Glomerular endothelial cell (primary cell): ENCODE data around the gene TRIM63. TPM values are rescaled to one million over a fixed set of nuclear protein-coding genes. Genes with fewer than 3 reads are reported as not detected.
"Not testable (repeated sequence)": the region's sequence is repeated elsewhere in the genome, so short reads cannot be mapped to it uniquely, and the experiment has no call there.

Experiments used
- DNase-seq: peaks from one replicate; pipeline ENCODE4 v3.0.0-alpha.2; 2011; ENCODE audit warnings: low read depth, low spot score; ENCODE audit errors: extremely low read depth
- total RNA-seq: library from RNA; depleted of rRNA; stranded (reverse); fragments of >200 nt; gene quantifications from 2 replicates; pipeline ENCODE4 v1.2.3, GENCODE V29; 2015

TRIM63 gene
- total RNA-seq, result not detected in 2 replicates

DNA sequence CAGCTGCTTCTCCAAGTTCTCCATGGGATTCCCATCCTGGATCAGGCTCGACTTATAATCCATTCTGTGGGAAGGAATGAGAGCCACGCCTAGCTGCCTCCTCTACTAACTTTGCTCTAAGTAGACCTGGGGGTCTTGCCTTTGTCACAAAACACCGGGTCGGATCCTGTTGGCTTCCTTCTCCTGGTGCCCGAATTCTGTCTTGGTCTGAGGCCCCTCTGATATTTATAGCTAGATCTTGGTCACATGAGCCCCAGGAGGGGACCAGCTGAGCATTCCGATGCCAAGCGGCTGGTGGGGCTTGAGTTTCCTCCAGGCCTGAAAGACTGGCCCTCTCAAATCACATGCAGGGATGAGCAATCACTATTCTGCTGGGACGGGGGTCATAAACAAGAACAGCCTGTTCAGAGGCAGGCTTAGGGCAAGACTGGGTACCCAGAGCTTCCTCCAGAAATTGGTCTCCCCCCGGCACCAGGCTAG, at the start of gene TRIM63:
Gene TRIM63 (minus strand): TSS at position 199 of the 480 bp plus-strand sequence. CDS start 136 bp downstream, at position 63.
- no peak for DNase-seq

DNA sequence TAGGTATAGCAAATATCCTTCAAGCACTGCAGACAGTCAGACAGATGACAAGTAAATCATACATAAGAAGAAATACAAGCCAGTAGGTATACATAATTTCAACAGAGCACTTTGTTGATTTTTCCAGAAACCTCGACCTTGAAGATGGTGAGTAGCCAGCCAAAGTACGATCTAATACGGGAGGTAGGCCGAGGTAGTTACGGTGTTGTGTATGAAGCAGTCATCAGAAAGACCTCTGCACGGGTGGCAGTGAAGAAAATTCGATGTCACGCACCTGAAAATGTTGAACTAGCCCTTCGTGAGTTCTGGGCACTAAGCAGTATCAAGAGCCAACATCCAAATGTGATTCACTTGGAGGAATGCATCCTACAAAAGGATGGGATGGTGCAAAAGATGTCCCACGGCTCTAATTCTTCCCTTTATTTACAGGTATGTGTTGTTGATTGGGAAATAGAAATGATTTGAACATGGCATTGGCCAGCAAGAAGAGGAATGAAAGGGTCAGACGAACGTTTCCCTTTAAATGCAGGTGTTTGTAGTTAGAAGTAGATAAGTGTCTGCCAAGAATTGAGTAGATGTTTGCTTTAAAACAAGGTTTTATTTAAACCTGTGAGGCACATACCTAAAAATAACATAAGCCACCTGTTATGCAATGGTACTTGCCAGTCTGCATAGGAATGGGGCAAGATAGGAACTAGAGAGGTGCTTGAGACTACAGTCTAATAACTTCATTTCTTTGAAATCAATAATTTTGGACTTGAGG, 46.9 kb upstream of the TRIM63 start:
- DNase-seq, result no peak

DNA sequence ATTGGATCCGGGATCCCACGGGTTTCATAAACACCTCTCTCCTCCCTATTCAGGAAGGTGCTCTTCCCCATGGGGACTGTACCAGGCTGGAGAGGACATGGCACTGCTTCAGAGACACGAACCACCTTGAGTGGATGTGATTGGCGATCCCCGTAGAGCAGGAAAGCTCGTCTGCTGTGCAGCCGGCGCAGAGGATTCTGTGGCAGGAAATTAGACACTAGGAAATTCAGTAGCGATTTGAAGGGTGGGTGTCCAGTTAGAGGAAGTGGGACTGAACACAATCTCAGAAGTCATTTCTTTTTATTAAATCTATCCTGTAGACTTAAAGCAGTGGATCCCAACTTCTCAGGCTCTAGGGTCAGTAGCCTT, 45.0 kb upstream of the TRIM63 start:
- DNase-seq, result no peak

DNA sequence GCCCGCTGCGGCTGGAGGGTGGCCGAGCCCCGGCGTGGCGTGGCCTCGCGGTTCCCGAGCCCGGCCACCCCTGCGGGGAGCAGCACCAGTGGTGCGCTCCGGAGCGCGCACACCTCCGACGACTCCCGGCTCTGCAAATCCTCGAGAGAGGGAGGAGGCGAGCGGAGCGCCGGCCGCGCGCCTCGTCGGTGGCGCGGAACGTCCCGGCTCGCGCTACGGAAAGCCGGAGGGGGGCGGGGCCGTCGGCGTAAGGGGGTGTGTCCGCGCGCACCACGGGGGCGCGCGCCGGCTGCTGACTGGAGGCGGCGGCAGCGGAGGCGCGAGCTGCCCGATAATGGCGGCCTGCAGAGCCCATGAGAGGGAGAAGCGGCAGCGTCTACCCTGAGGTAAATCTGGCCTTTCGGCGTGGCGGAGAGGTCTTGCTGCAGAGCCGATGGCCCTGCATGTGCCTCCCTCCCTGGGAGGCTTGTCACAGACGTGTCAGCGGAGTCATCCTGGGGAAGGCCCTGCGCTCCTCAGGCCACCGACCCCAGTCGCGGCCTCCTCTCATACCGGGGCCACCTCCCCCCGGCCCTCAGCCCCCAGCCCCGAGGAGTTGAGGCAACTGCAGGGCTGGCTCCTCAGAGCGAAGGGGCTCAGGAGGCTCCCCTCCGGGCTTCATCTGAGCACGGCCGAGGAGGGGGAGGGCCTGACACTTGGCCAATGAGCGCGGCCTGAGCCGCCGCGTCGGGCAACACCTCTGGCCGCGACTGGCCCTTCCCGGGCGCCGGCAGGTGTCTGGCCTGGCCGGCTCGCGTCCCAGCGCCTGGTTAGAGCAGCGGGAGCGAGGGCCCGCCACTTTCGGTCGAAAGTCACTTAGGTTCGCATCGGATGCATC, 44.3 kb upstream of the TRIM63 start, which contains the start of gene PDIK1L:
Gene PDIK1L (plus strand): TSS at position 295 of the 877 bp plus-strand sequence. CDS start 2,485 bp downstream, outside the sequence.
- DNase-seq, result no peak

DNA sequence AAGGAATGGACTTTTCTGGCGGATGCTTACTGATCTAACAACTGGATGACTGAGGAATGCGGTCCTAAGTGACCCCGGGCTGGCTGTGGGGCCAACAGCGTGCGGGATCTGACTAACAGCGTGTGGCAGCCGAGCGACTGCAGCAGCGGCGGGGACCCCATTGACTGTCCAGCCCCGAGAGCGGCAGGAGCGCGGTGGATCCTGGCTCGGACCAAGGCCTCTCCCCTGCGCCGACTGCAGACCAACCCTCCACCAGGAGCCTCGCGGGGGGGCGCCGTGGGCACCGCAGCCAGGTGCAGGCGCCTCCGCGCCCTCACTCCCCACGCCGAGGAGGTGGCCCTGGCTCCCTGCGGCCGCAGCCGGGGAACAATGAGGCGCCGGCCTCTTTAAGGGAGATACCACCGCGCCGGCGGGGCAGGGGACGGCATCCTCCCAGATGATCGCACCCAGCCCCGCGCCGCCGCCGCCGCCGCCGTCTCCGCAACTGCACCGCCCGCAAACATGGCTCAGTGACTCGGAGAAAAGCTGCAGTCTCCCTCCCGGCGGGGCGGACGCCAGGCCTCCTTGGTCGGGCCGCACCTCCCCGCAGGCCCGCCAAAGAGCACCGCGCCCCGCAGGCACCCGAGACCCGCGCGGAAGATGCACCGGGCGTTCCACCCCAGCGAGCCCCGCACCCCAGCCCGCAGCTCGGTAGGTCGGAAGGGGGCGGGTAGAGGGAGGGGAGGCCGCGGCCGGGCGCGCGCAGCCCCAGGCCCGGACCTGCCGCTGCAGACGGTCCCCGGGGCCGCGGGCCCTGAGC, 43.5 kb upstream of the TRIM63 start:
- DNase-seq, result no peak

DNA sequence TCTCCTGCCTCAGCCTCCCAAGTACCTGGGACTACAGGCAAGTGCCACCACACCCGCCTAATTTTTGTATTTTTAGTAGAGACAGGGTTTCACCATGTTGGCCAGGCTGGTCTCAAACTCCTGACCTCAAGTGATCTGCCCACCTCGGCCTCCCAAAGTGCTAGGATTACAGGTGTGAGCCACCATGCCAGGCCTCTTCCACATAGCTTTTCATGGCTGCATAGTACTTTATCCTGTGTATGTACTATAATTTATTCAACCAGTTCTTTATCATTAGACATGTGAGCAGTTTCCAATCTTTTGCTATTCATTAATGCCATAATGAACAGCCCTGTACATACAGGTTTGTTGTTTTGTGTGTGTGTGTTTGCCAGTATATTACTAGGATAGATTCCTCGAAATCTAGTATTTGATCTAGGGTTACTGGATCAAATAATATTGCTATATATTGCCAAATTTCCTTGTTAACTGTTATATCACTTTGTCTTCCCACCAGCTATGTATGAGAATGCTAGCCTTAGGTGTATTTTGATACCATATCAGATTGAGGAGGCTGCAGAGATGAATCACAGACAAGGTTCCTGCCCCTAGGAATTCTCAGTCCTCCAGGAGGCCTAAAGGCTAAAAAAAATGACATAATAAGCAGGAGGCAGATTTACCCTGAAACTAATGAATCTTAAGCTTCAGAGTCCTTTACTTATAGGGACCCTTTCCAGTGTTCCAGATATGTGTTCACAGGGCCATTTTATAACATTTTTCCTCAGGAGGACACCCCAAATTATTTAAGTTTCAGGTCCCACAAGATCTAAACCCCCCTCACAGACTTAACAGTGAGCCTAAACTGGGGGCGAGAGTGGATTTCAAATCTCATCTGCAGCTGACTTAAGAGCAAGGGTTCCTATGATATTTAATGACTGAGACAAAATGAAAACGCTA, 42.1 kb upstream of the TRIM63 start:
- DNase-seq, result no peak

DNA sequence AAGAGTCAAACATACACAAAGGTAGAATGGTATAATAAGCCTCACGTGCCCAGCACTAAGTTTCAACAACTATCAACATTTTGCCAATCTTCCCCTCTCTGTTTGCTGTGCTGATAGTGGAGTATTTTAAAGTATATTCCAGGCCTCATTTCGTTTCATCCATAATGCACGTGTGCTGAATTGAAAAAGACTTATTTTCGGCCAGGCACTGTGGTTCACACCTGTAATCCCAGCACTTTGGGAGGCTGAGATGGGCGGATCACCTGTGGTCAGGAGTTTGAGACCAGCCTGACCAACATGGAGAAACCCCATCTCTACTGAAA, 37.8 kb upstream of the TRIM63 start:
- DNase-seq, result not testable (repeated sequence)

DNA sequence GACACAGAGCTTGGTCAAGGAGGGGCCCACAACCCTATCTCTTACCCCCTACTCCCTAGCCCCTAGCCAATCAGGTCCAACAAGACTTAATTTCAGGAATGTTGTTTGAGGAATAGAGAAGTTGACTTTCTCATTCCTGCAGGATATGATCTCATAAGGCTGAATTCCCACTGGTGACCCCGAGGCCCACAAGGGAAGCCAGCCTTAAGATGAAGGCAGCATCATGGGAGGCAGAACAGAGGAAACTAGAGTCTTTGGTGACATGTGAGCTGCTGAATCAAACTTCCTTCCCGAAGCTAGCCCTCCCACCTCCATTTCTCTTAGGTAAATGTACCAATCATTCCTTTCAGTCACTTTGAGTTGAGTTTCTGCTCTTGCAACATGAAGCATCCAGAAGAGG, 35.1 kb upstream of the TRIM63 start:
- DNase-seq, result no peak

DNA sequence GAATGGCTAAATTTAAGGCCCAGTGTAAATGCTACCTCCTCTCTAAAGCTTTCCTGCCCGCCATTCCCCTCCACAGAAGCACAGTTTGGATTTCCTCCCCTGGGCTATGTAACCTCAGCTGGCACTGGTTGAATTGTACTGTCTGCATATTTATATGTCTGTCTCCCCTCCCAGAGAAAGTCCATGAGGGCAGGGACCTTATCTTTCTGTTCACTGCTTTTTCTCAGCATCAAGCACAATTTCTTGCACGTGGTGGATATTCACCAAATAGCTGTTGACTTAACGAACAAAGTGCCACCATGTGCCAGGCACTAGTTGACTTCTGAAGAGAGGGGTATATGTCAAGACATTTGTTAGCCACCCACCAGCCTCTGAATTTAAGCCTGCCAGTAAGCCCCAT, 34.7 kb upstream of the TRIM63 start:
- no peak for DNase-seq

DNA sequence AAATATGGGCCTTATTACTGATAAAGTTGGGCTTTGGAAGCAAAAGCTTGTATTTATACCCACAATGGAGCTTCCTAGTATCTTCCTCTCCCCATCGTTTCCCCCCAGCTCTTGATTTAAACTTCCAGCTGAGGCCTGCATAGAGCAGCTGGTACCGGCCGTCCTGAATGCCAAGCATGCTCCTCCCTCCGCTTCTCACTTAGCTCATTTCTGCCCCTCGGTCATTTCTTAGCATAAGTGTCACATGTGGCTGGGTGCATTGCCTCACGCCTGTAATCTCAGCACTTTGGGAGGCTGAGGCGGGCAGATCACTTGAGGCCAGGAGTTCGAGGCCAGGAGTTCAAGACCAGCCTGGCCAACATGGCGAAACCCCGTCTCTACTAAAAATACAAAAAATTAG, 32.8 kb upstream of the TRIM63 start:
- DNase-seq, result not testable (repeated sequence)

DNA sequence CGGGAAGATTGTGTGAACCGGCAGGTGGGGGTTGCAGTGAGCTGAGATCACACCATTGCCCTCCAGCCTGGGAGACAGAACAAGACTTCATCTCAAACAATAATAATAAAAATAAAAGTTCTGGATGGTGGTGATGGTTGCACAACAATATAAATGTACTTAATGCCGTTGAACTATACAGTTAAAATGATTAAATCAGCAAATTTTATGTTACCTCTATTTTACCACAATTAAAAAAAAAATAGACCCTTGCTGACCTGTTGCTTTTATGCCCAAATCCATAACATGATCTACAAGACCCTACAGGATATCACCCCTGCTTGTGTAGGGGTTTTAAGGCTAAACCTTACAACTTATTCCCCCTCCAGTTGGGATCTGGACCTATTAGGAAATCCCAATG, 32.4 kb upstream of the TRIM63 start:
- DNase-seq, result no peak

DNA sequence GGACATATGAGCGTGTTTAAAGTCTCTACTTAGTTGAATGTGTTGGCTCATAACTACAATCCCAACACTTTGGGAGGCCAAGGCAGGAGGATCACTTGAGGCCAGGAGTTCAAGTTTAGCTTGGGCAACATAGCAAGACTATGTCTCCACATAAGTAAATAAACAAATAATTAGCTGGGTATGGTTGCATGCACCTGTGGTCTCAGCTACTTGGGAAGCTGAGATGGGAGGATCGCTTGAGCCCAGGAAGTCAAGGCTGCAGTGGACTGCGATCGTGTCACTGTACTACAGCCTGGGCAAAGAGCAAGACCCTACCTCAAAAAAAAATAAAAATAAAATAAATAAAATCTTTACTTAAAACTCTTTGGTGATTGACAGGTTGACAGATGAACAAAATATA, 31.2 kb upstream of the TRIM63 start:
- DNase-seq, result no peak

DNA sequence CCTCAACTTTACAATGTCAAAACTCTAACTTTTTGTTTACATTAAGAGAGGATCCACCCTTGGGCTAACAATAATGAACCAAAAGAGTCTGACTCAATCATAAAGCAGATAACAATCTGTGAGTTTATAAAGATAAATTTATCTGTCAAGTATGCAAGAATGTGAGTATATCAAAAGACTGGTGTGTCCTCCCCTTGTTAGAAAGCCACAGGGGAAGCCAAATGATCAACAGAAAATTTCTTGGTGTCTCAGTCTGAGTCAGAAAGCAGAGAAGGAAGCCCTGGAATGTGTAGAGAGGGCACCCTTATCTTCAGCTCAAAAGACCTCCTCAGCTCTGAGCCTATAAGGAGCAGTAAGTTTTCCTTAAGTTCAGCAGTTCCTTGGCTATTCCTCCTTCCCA, 30.3 kb upstream of the TRIM63 start:
- no peak for DNase-seq

DNA sequence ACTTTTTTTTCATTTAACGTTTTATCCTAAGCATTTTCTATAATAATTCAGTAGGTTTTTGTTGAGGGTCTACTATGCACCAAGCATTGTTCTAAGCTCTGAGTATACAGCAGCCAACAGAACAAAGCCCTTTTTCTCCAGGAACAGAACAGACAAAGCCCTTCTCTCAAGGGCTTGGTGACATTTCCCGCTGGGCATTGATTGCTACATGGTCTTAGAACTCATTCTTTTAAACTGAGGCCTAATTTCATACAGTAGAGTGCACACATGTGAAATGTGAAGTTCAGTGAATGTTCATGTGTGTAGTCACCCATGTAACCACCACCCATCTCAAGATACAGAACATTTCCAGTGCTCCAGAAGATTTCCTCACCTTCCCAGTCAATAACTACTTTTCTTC, 29.0 kb upstream of the TRIM63 start:
- DNase-seq, result no peak

DNA sequence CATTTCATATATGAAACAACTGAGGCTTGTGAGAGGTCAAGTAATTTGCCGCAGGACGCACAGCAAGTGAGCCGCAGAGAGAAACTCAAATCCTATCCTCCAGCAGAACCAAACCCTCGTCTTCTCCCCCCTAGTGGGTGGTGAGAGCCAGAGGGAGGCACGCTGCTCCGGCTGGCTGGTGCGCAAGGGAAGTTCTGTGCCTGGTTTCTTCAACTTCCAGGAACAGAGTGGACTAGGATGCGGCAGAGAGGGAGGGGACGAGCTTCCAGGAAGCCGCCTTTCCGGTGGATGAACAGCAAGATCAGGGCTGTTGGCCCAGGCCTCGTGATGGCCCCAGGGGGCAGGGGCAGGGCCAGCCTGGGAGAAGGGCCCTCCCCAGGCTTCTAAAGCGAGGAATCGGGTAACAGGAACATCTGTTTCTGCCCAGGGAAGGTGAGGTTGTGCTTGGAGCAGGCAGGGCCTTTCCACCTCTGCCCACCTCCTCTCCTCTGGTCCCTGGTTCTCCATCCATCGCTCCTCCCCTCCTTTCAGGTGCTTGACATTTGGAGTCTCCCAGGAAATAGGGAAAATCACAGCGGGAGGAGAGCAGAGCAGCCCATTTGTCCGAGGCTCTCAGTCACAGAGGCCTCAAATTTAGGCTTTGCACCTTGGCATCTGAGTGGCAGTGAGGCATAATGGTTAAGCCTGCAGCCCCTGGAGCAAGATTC, 27.4 kb upstream of the TRIM63 start:
- DNase-seq, result no peak

DNA sequence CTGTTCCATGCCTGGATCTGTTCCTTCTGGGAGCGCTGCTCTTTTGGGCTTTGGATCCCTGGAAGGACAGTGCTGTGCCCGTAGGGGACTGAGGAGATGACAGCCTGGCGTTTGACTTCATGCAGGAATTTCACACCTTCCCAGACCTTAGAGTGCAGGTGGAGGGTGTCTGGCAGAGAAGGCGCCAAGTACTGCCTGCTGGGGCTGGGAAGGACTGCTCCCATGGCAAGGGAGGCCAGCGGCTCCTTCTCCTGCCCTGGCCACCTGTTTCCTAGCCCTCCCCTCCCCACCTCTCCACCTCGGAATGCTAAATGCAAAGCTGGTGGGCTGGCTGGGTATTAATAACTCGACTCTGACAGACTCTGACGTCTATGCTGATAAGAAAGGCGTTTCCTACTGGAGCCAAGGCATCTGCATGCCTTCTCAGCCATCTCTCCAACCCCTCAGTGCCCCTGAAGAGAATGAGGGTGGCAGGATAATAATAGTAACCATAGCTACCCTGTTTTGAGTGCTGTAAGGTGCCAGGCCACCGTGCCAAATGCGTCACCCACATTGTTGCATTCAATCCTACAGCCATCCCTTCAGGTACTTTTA, 26.7 kb upstream of the TRIM63 start:
- no peak for DNase-seq

DNA sequence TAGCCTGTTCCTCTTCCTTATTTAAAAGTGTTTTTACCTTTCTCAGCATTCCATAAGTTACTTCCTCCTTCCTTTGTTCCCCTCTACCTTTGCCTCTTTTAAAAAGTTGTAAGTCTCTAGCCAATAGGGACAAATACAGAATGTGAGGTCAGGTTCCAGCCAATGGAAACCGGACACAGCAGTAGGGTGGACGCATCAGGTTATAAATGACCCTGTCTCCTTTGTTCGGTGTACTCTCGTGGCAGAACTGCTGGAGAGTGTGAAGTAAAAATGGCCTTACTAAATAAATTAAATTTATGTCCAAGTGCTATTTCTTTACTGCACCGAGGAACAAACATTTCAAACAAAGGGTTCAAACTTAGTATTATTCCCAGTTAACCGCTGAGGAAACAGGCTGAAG, 26.1 kb upstream of the TRIM63 start:
- not testable (repeated sequence) for DNase-seq

DNA sequence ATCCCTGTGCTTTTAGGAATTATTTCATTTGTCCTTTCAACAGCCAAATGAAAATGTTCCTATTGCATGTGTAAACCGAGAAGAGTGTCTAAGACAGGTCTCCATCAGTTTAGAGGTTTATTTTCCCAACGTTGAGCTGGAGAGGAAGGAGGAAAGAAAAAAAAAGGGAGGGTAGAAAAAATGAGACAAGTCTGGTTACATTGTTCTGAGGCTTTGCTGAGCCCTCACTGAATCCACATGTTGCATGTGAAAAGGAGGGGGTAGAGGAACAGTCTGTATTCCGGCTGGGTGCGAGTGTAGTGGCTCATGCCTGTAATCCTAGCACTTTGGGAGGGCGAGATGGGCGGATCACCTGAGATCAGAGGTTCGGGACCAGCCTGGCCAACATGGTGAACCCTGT, 25.0 kb upstream of the TRIM63 start:
- DNase-seq, result no peak

DNA sequence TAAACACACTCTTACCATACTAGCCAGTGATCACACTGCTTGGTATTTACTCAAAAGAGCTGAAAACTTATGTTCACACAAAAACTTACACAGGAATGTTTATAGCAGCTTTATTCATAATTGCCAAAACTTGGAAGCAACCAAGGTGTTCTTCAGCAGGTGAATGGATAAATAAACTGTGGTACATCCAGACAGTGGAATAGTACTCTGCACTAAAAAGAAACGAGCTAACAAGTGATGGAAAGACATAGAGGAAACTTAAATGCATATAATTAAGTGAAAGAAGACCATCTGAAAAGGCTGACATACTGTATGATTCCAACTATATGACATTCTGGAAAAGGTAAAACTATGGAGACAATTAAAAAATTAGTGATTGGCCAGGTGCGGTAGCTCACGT, 23.5 kb upstream of the TRIM63 start:
- DNase-seq, result no peak
